Measurements from ENCODE around the gene CENPU. TPM values are rescaled to one million over a fixed set of nuclear protein-coding genes. Genes with fewer than 3 reads are reported as not detected.

The CENPU gene
- total and polyA plus RNA-seq, 2 donors (not counting 1 experiment from before 2014, with no cell fraction given): 1.6 to 2.1 TPM

DNA sequence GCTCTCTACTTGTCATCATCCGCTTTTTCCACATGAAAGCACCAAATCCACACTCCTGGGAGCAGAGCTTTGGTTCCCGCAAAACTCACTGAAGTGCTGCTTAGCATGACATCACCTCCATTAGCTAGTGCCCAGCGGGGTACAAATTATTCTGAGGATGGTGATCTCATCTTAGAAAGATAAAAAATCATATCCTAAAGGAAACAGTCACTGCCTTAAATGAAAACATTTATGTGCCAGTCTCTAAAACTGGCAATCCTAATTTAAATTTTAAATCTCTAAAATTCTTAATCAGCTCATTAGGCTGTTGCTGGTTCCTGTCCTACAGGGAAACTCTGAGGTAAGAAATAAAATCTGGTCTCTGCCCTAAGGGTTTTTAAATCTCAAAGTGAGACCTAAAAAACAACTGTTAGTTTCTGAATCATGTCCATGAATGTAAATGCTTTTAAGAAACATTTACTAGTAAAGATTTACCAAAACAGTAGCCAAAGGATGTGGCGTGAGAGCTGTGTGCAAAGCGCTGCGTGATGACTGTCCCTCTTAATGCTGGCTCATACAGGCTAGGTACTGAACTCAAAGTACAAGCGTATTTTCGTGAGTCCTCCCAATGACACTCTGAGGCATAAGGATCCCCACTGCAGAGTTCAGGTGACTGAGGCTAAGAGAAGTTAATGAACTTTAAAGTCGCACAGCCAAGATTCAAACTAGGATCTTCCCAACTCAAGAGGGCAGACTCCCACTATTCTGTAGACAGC lies 89.2 kb downstream of the CENPU start:
- intact Hi-C loops (cut with micrococcal nuclease): loop anchor here (5.0 kb wide), 1 partner anchor 568 kb away; no protein-coding TSS in a partner anchor
- H3K4me3 ChIP-seq (ENCODE audit: control extremely low read depth in 1 of 5, extremely low read depth in 1 of 5, insufficient read depth in 1 of 5, low read depth in 2 of 5, low read length in 4 of 5): no peak overlapping the region
- POLR2A ChIA-PET: no interaction called here
- no peaks in the 10 kb centered on the region for H3K27me3 Mint-ChIP-seq
- H2AFZ ChIP-seq (ENCODE audit: insufficient read depth, low read depth, low read length, poor library complexity, severe bottlenecking): no peak overlapping the region
- H3K9ac ChIP-seq (ENCODE audit: low read length): no peak overlapping the region
- CTCF ChIA-PET: no interaction called here
- no peak overlapping the region for H3K4me2 ChIP-seq (replicated peaks; ENCODE audit: low read depth, low read length, poor library complexity, severe bottlenecking)
- DNase-seq: no peak
- H4K20me1 ChIP-seq (ENCODE audit: control insufficient read depth, insufficient read depth, low read length, poor library complexity, severe bottlenecking): peaks cover 50% of the 10 kb centered on the region
- TF ChIP-seq, protein P1, sequence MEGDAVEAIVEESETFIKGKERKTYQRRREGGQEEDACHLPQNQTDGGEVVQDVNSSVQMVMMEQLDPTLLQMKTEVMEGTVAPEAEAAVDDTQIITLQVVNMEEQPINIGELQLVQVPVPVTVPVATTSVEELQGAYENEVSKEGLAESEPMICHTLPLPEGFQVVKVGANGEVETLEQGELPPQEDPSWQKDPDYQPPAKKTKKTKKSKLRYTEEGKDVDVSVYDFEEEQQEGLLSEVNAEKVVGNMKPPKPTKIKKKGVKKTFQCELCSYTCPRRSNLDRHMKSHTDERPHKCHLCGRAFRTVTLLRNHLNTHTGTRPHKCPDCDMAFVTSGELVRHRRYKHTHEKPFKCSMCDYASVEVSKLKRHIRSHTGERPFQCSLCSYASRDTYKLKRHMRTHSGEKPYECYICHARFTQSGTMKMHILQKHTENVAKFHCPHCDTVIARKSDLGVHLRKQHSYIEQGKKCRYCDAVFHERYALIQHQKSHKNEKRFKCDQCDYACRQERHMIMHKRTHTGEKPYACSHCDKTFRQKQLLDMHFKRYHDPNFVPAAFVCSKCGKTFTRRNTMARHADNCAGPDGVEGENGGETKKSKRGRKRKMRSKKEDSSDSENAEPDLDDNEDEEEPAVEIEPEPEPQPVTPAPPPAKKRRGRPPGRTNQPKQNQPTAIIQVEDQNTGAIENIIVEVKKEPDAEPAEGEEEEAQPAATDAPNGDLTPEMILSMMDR (IDR thresholded peaks at IDR 0.05): no peak
- H3K4me1 ChIP-seq (ENCODE audit: control insufficient read depth in 2 of 2, insufficient read depth in 2 of 2, low read length in 2 of 2): peaks cover 14 to 24% of the 10 kb centered on the region in 2 donors
- no peak for ATAC-seq (ENCODE audit: low read depth)
- no peak overlapping the region for H3K27ac ChIP-seq (ENCODE audit: low read length in 2 of 2)
- H3K36me3 ChIP-seq (replicated peaks in 1 of 2; ENCODE audit: control extremely low read depth in 1 of 2, control insufficient read depth in 1 of 2, extremely low read depth in 1 of 2, insufficient read depth in 2 of 2, low read length in 1 of 2): peaks cover 1 to 12% of the 10 kb centered on the region in 2 experiments
- H3K27ac Mint-ChIP-seq: peak overlapping the region; percentile 20
- H3K27me3 ChIP-seq (replicated peaks in 1 of 4; ENCODE audit: control extremely low read depth in 1 of 4, control insufficient read depth in 3 of 4, insufficient read depth in 4 of 4, low read length in 3 of 4): no peaks in the 10 kb centered on the region
- no peaks in the 10 kb centered on the region for H3K9me3 Mint-ChIP-seq (ENCODE audit: insufficient read depth)
- H3K9me3 ChIP-seq (ENCODE audit: control extremely low read depth in 1 of 3, control insufficient read depth in 2 of 3, insufficient read depth in 1 of 3, low read length in 2 of 3): no peaks in the 10 kb centered on the region
- H3K79me2 ChIP-seq (ENCODE audit: control insufficient read depth, insufficient read depth, low read length): peaks cover 95% of the 10 kb centered on the region
- H3K4me3 Mint-ChIP-seq: no peak overlapping the region
- peaks cover 59% of the 10 kb centered on the region for H3K4me1 Mint-ChIP-seq
- WGBS (ENCODE audit: insufficient coverage): 94% methylated on average over 5 of the region's 9 CpGs

Other genes with a start within 250 kb of the CENPU start
- gene CASP3, start 84.6 kb downstream of the CENPU start, total RNA-seq: 15.8 and 16.8 TPM in 2 replicates
- gene CASP3, start 84.6 kb downstream of the CENPU start, polyA plus RNA-seq: 7.9 and 16.6 TPM in 2 replicates
- gene PRIMPOL, start 84.4 kb downstream of the CENPU start, total RNA-seq: 15.4 and 21.5 TPM in 2 replicates
- gene PRIMPOL, start 84.4 kb downstream of the CENPU start, polyA plus RNA-seq: 7.8 and 16.3 TPM in 2 replicates
- 31.8 and 32.2 TPM in 2 replicates for gene ACSL1, start 91.9 kb upstream of the CENPU start, total RNA-seq
- gene ACSL1, start 91.9 kb upstream of the CENPU start, polyA plus RNA-seq: 6.6 and 7.1 TPM in 2 replicates